ENCODE data around the gene EZR. TPM values are rescaled to one million over a fixed set of nuclear protein-coding genes. Genes with fewer than 3 reads are reported as not detected.

The EZR gene
- 277 and 282 TPM in 2 replicates for total RNA-seq (2014; rRNA removed; shearing (Covaris generic))

GRCh38 chr6:158819213-158819976 is at the start of gene EZR:
EZR (minus strand) TSS chr6:158819368; CDS start chr6:158818093, 1,275 bp downstream.
- peak; percentile 85 for DNase-seq (ENCODE audit: low spot score)

- DNase-seq (ENCODE audit: low spot score): no peak
These were observed 48.9 kb upstream of the EZR start for GRCh38 chr6:158868122-158868480.

DNA sequence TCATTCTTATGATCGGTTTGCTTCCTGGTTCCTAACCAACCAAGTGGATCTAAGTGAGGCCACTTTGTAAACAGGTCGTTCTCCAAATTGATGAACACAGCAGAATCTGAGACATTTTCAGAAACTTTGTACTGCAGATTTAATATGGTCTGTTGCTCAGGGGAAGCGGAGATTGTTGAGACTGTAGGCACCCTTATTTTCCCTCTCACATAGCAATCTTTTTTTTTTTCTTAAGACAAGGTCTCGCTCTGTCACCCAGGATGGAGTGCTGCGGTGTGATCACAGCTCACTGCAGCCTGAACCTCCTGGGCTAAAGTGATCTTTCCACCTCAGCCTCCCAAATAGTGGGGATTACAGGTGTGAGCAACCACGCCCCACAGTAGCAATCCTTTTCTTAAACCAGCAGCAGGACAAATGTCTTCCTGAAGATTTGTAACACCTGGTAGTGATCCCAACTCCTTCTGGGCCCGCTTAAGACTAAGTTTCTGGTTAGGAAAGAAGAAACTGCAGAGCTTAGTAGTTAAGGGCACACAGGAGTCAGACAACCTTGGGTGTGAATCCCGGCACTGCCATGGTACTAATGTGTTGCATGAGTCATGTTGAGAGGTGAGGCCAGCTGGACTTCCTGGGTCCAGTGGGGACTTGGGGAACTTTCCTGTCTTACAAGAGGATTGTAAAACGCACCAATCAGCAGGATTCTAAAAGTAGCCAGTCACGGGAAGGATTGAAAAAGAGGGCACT is 48.4 kb upstream of the EZR start:
- peak; percentile 36 for DNase-seq (ENCODE audit: low spot score)

GRCh38 chr6:158865769-158866168 is 46.6 kb upstream of the EZR start:
- DNase-seq (ENCODE audit: low spot score): no peak

- no peak for DNase-seq (ENCODE audit: low spot score)
These were observed 44.5 kb upstream of the EZR start for GRCh38 chr6:158863646-158864045.

- DNase-seq (ENCODE audit: low spot score): peak; percentile 83
These were observed 42.7 kb upstream of the EZR start for GRCh38 chr6:158861686-158862381.

DNA sequence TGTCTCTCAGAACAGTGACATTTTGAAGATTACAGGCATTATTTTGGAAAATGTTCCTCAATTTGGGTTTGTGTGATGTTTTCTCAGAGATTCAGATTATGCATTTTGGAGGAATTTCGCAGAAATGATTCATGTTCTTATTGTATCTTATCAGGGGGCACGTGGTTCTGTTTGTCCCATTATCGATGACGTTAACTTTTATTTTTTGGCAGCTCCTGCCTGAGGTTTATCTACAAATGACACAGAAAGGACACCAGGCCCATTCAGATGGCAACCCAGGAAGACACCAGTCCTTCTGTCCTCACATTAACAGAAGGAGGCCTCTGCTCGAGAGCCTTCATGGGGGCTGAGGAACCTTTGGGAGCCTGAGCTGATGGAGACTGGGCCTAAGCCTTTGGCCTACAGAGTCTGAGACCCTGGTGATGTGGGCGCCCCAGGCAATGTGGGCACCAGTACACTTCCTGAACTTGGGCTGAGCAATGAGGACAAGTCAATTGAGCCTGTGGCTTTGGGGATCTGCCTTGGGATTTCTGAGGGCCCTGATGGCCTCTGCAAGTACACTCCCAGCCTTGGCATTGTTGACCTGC is 41.2 kb upstream of the EZR start:
- DNase-seq (ENCODE audit: low spot score): no peak

GRCh38 chr6:158856261-158856660 is 37.1 kb upstream of the EZR start:
- DNase-seq (ENCODE audit: low spot score): no peak

DNA sequence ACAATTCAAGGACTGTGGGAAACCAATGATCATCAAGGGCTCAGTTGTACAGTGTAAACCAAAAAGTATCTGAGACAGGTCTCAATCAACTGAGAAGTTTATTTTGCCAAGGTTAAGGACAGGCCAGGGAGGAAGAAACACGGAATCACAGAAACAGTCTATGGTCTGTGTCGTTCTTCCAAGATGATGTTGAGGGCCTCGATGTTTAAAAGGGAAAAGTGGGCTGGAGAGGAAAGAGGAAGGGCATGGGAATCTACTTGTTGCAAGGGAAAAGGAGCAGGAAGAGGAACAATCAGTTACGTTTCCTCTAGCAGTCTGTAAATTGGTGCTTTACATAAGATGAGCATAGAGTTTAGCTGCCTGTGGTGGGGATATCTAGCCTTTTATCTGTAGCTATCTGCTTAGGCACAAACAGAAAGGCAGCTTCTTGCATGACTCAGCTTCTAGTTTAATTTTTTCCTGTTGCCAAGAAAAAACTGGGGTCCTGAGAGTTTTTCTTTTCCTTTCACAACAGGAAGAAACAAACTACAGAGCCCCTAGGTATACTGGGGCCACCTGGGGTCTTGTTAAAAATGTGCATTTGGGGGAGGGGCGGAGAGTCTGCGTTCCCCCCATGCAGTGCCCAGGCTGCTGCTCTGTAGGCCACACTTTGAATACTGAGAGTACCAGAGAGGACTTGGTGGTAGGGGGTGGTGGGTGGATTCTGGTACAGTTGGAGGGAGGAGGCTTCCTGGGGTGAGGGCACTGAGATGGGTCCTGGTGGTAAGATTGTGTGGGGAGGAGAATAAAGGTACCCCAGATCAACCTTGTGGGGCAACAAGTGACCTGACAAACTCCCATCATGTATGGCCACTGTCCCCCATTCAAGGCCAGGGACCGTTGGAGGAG is 35.3 kb upstream of the EZR start:
- peak; percentile 57 for DNase-seq (ENCODE audit: low spot score)

GRCh38 chr6:158853880-158854213 is 34.7 kb upstream of the EZR start:
- DNase-seq (ENCODE audit: low spot score): no peak

GRCh38 chr6:158853072-158853879 is 34.1 kb upstream of the EZR start:
- DNase-seq (ENCODE audit: low spot score): peak; percentile 98

- no peak for DNase-seq (ENCODE audit: low spot score)
These were observed 33.3 kb upstream of the EZR start for GRCh38 chr6:158852312-158853071.

- no peak for DNase-seq (ENCODE audit: low spot score)
These were observed 31.6 kb upstream of the EZR start for GRCh38 chr6:158850807-158851115.

DNA sequence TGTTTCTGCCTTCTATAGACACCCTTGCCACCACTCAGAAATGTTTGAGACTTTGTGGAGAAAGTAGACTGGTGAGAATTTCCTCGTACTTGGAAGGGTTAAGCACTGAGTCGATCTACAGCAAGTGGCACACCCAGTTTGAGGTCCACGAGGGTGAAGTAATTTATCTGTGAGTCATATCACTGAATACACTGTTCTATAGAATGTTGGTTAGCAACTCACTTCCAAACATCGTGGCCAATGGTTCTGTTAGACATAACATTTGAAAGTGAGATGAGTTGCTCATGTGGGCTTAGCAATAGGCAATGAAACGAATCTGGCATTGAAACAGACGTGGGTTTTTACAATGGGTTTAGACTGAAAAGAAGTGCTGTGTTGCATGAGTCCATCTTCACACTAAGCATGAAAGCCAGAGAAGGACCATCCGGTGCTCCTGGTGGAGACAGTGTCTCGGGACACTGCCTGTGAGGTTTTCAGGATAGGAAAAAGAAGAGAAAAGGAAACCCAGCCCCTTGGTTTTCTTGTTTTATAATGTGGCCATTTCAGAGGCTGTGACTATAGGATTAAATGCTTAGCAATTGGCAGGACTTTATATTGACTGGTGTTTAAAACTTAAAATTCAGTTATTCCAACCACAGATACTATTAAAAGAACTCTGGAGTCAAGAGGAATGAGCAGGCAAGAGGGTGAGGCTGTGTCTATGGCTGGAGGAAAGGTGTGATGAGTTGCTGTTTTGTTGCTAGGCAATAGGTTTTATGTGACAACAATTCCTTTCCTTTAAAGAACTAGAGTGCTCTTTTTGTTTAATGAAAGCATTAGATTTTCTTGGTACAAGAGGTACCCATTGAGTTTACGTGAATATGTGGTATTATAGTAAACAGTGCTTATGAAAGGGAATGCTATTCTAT is 31.0 kb upstream of the EZR start:
- DNase-seq (ENCODE audit: low spot score): peak; percentile 95

DNA sequence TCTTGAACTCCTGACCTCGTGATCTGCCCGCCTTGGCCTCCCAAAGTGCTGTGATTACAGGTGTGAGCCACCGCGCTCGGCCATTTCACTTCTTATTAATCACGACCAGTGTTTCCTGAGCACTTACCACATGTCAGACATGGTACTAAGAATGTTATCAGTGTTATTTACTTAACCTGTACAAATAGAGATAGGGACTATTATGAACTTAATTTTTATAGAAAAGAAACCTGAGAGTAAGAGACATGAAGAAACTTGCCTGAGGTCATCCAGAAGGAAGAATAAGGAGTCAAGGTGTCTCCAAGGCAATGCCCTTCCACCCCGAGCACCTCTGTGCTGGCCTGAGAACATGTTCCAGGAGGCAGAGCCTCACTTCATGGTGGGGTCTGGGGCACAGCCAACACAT is 29.3 kb upstream of the EZR start:
- no peak for DNase-seq (ENCODE audit: low spot score)

DNA sequence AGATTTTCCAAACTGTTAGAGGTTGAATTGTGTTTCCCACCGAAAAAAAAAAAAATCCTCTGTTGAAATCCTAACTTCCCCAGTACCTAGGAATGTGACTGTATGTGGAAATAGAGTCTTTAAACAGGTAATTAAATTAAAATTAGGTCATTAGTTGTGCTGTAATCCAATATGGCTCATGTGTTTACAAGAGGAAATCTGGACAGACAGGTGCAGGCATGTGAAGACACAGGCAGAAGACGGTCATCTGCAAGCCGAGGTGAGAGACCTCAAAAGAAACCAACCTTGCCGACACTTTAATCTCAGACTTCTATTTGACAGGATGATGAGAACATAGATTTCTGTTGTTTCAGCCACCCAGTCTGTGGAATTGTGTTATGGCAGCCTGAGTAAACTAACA is 28.6 kb upstream of the EZR start:
- DNase-seq (ENCODE audit: low spot score): no peak

GRCh38 chr6:158847012-158847529 is 27.9 kb upstream of the EZR start:
- DNase-seq (ENCODE audit: low spot score): no peak

Measured in HT-29 (cell line).